DMS114 treated with DMSO at 0.1 percent for 48 hours (cell line): ENCODE results near the gene PRR22.
"Not testable (repeated sequence)": the region's sequence is repeated elsewhere in the genome, so short reads cannot be mapped to it uniquely, and the experiment has no call there.

Source experiments
- DNase-seq: peaks from one replicate; lab custom pipeline; 2025; ENCODE audit not compliant: unreplicated experiment; lab: John Stamatoyannopoulos, UW

The PRR22 gene

GRCh38 chr19:5762608-5763217, 21.8 kb downstream of the PRR22 start:
- no peak for DNase-seq

- no peak for DNase-seq
Measured at GRCh38 chr19:5753743-5754142, 30.8 kb downstream of the PRR22 start.

GRCh38 chr19:5751709-5752108, 32.8 kb downstream of the PRR22 start:
- DNase-seq = no peak

- DNase-seq = no peak
Measured at GRCh38 chr19:5749505-5749904, 35.0 kb downstream of the PRR22 start.

GRCh38 chr19:5748920-5749319, 35.6 kb downstream of the PRR22 start:
- DNase-seq = not testable (repeated sequence)

- not testable (repeated sequence) for DNase-seq
Measured at GRCh38 chr19:5744999-5745398, 39.5 kb downstream of the PRR22 start.

- no peak for DNase-seq
Measured at GRCh38 chr19:5743630-5744029, 40.9 kb downstream of the PRR22 start.

GRCh38 chr19:5742051-5742450, 42.5 kb downstream of the PRR22 start:
- DNase-seq = no peak

- no peak for DNase-seq
Measured at GRCh38 chr19:5738423-5738822, 46.1 kb downstream of the PRR22 start.

GRCh38 chr19:5733172-5733571, 51.4 kb downstream of the PRR22 start:
- not testable (repeated sequence) for DNase-seq
